GM18868 (cell line): Measurements from ENCODE around the gene GNAO1.
A peak's percentile ranks its signal among the peaks of the same experiment; 100 is the strongest.

ENCODE experiments used
- ATAC-seq: cut with Tn5 transposase; IDR thresholded peaks from one replicate; pipeline ENCODE4 v1.9.1; 2021; ENCODE audit warnings: mild to moderate bottlenecking, moderate library complexity; ENCODE audit not compliant: unreplicated experiment

GNAO1 gene

GRCh38 chr16:56306690-56307533 is 115.6 kb downstream of the GNAO1 start:
- ATAC-seq = no peak

GRCh38 chr16:56307534-56307873 is 116.2 kb downstream of the GNAO1 start:
- no peak for ATAC-seq

DNA sequence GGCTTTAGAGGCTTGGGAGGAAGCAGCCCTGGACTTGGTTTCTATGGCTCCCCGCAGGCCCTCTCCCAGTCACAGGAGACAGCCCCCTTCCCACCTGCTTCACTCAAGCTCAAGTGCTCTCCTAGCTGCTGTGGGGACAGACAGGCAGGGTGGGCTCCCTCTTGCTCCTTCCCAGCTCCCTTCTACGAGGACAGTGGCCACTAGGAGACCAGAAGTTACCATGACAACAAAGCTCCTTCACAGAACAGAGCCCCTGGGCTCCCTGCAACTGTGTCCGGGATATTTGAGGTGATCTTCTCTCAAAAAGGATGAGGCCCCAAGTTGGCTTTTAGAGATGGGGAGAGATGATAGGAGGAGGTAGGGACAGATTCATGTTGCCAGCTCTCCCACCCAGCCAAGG is 117.7 kb downstream of the GNAO1 start:
- ATAC-seq = no peak

GRCh38 chr16:56310690-56311089 is 119.4 kb downstream of the GNAO1 start:
- no peak for ATAC-seq

DNA sequence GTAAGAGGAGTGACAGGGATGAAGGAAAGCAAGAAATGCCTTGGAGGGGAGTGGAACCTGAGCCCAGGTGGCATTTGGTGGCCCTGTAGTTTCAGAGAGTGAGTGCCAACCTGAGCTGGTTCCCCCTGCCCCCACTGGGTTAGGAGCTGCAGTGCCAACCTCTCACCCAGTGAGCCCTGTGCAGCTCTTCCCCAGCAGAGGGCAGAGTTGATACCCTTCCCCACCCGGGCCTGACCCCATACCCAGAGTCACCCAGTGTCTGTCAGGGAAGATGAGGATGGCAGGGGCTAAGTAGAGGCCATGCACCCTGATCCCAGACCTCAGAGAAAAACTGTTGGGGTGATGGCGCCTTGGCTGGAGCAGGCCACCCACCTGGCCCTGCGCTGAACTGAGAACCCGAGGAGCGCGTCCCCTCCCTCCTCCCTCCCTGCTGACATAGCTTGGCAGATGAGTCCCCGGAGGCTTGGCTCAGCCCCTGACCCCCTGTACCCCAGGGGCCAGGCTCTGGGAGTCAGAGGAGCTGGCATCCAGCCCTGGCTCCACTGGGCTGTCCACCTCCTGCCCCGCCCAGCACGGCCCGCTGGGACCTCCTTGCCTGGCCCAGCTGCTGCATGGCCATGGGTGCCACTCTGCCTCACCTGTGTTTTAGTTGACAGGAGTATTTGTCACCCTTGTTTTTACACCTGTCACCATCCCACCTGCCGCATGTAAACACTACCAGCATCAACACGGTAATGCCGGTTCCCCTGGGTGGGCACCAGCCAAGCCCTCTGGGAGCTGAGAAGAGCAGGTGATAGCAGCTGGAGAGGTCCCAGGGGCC is 120.1 kb downstream of the GNAO1 start:
- ATAC-seq = no peak

DNA sequence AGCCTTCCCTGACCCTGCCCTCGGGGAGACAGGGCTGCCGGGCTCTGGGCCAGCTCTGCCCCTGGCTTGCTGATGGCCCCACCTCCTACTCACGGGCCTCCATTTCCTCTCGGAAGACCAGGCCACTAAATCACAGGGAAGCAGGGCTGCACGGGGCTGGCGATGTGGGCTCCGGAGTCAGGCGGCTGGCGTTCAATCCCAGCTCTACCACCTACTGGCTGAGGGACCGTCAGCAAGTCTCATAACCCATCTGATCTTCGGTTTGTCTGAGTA is 120.7 kb downstream of the GNAO1 start:
- ATAC-seq = no peak

DNA sequence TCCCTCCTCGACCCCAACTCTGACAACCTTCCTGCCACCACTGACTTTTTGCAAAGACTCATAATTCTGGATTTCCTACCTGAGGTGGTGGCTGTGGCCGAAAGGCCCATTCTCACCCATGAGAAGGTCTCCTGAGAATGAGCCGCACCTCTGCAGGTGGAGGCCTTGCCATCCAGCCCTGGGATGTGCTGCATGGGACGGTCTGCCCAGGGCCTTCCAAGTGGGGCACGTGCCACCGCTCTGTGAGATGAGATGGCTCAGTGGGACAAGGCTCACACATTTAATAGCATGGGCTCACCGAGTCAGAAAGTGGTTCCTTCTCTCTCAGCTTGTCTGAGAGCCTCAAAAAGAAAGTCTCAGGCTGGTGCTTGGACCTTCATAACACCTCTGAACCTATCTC is 121.3 kb downstream of the GNAO1 start:
- ATAC-seq = no peak

- no peak for ATAC-seq
Observed at GRCh38 chr16:56314244-56314850, 123.1 kb downstream of the GNAO1 start.

- ATAC-seq = no peak
Observed at GRCh38 chr16:56315955-56316354, 124.7 kb downstream of the GNAO1 start.

- ATAC-seq = no peak
Observed at GRCh38 chr16:56316545-56316944, 125.3 kb downstream of the GNAO1 start.

- ATAC-seq = peak; percentile 97
Observed at GRCh38 chr16:56317998-56318826, 126.9 kb downstream of the GNAO1 start.

DNA sequence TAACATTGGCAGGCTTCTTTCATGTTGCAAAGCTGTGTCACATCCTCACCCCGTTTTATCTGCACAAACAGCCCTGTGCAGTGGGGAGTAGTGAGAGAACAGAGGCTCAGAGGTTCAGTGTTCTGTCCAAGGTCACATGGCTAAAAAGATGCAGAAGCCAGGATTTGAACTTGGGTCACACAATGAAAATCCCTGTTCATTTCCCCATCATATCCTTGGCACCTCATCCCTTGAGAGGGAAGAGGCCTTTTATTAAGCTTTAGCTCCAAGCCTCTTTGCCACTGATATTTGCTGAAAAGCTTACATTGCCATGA is 127.5 kb downstream of the GNAO1 start:
- no peak for ATAC-seq

DNA sequence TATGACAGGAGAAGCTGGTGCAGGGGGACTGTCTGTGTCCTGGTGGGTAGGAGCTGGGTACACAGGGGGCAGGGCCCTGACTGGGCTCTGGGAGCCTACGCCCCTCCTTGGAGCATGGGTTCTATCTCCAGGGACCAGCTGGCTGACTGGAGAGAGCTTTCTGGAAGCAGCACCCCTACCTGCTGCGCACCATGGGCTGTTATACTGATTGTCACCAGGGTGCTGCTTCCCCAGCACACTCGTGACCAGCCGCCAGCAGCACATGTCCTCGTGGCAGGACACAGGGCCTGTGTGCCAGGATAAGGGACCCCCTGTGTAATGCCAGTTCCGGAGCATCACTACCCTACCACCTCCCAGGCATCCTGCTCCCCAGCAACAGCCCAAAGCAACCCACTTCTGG is 128.1 kb downstream of the GNAO1 start:
- no peak for ATAC-seq

GRCh38 chr16:56320056-56320455 is 128.8 kb downstream of the GNAO1 start:
- no peak for ATAC-seq

DNA sequence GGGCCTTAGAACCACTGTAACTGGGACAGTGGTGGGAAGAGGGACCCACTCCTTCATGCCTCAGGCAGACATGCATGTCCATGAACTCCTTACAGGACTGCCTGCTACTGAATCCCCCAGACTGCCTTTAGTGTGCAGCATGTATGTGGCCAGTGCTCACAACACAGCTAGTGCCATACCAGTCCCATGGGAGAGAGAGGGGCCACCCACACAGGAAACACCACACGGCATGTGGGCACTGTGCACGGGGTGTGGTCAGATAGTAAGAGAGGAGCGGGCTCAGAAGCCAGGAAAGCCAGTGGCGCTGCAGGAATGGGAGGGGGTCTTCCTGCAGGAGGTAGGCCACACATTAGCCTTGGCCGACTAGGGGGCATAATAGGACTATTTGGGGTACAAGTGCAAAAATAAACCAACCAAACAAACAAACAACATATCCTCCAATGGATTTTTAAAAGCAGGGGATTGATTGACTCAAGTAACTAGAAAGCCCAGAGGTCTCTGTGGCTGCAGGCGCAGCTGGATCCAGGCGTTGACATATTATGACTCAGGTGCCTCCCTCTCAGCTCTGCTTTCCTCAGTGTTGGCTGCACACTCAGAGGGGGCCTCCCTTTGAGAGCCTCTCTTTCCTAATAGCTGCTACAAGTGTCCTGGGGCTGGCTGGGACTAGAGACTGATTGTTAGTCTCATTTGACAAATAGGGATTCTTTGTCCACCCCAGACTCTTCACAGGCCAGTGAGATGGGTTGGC is 129.7 kb downstream of the GNAO1 start:
- ATAC-seq = no peak

- ATAC-seq = no peak
Observed at GRCh38 chr16:56321571-56321970, 130.3 kb downstream of the GNAO1 start.

- ATAC-seq = no peak
Observed at GRCh38 chr16:56324406-56324805, 133.1 kb downstream of the GNAO1 start.

DNA sequence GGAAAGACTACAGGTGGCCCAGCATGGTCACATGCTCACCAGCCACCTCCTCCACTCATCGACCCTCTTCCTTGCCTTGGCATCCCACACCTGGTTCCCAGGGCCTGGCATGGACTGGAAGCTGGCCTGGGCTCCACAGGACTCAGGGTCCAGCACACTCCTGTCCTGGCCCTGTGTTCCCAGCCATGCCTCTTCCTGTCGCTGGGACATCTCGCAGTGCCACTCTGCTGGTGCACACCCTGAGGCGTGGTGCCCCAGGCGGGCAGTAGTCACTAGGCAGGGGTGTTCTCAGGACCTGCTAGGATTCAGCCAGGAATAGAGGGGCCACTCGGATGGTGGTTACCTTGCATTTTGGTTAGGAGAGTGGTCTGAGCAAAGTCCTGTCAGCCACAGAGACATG is 134.7 kb downstream of the GNAO1 start:
- no peak for ATAC-seq

DNA sequence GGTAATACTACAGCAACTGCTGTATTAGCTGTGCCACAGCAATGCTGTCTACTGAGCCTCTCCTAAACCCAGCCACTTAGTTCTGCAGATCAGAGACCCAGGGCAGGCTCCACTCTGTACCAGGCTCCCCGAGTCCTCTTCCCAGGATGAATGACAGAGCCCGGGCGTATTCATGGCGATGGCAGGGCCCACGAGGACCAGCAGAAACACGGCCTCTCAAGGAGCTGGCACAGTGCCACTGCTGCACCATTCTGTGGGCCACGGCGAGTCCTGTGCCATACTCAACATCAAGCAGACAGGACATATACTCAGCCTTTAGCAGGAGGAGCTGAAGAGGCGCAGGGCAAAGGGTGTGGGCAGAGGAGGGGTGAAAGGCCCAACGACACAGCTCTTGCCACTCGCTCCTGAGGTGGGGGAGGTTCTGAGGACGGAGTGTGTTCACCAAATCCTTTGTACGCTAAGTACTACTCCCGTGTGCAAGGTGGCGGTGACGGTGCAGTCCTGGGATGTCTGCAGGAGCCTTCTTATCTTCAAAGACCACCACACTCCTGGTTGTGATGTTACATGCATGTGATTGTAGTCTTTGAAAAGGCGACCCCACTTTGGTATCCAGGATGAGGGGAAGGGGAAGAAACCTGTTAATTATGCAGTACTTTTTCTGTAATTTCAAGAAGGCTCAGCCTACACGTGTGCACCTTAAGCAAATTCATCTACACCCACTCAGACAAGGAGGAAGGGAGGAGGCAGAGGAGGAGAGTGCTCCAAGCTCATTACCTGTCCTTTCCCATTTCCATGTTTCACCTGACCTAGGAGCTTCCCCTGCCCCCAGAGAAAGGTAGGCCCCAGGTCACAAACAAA is 136.0 kb downstream of the GNAO1 start:
- ATAC-seq = no peak

DNA sequence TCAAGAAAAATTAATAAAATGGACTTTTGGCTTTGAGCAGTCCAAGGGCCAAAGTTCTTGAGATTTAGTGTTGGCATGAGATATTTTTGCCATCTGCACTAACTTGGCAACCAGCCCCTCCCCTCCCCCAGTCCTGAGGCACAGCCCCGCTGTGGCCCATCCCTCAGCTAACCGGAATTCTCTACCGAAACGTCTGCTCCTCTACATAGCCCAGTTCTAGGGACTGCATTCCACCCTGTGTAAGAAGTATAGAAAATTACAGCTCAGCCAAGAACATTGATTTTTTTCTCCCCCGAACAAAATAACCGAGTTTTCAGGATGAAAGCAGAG is 136.6 kb downstream of the GNAO1 start:
- no peak for ATAC-seq
